HG03135 (cell line): ENCODE measurements around the gene CACNB2.
A peak's percentile ranks its signal among the peaks of the same experiment; 100 is the strongest.
"Not testable (repeated sequence)": the region's sequence is repeated elsewhere in the genome, so short reads cannot be mapped to it uniquely, and the experiment has no call there.

Experiments used
- ATAC-seq: cut with Tn5 transposase; IDR thresholded peaks from one replicate; pipeline ENCODE4 v1.9.1; 2021; ENCODE audit warnings: mild to moderate bottlenecking, moderate library complexity; ENCODE audit not compliant: unreplicated experiment

CACNB2 gene

GRCh38 chr10:18438361-18439126 lies 298.3 kb downstream of the CACNB2 start:
- ATAC-seq: no peak

- ATAC-seq: no peak
Measured at GRCh38 chr10:18439601-18440000, 299.4 kb downstream of the CACNB2 start.

- not testable (repeated sequence) for ATAC-seq
Measured at GRCh38 chr10:18445635-18446034, 305.4 kb downstream of the CACNB2 start.

- no peak for ATAC-seq
Measured at GRCh38 chr10:18446205-18446604, 306.0 kb downstream of the CACNB2 start.

- ATAC-seq: no peak
Measured at GRCh38 chr10:18449611-18450026, 309.4 kb downstream of the CACNB2 start.

GRCh38 chr10:18450298-18450697 lies 310.1 kb downstream of the CACNB2 start:
- no peak for ATAC-seq

- no peak for ATAC-seq
Measured at GRCh38 chr10:18455086-18455884, 315.1 kb downstream of the CACNB2 start.

GRCh38 chr10:18456984-18457383 lies 316.8 kb downstream of the CACNB2 start:
- ATAC-seq: peak; percentile 99

- ATAC-seq: no peak
Measured at GRCh38 chr10:18460032-18460431, 319.8 kb downstream of the CACNB2 start.

GRCh38 chr10:18463673-18464211 lies 323.5 kb downstream of the CACNB2 start:
- no peak for ATAC-seq

GRCh38 chr10:18469125-18469524 lies 328.9 kb downstream of the CACNB2 start:
- no peak for ATAC-seq

GRCh38 chr10:18472977-18473376 lies 332.8 kb downstream of the CACNB2 start:
- no peak for ATAC-seq

GRCh38 chr10:18473424-18474117 lies 333.3 kb downstream of the CACNB2 start:
- ATAC-seq: no peak

GRCh38 chr10:18474118-18474455 lies 333.9 kb downstream of the CACNB2 start:
- ATAC-seq: no peak

GRCh38 chr10:18476076-18476647 lies 335.9 kb downstream of the CACNB2 start:
- no peak for ATAC-seq

GRCh38 chr10:18478354-18478753 lies 338.1 kb downstream of the CACNB2 start:
- ATAC-seq: no peak

- ATAC-seq: no peak
Measured at GRCh38 chr10:18479502-18479901, 339.3 kb downstream of the CACNB2 start.

GRCh38 chr10:18483516-18484186 lies 343.4 kb downstream of the CACNB2 start:
- ATAC-seq: no peak

- ATAC-seq: no peak
Measured at GRCh38 chr10:18486438-18486837, 346.2 kb downstream of the CACNB2 start.

GRCh38 chr10:18490755-18491154 lies 350.5 kb downstream of the CACNB2 start:
- ATAC-seq: no peak
